GM23248 (cell line): ENCODE data around the gene SCD5. TPM values are rescaled to one million over a fixed set of nuclear protein-coding genes. Genes with fewer than 3 reads are reported as not detected.

ENCODE experiments used
- DNase-seq: peaks from one replicate; pipeline ENCODE4 v3.0.0-alpha.2; 2015
- H2AFZ ChIP-seq: fragments of 200-600 bp; sonication (generic); 2 replicates; pipeline ENCODE4 v1.6.1; 2016; ENCODE audit warnings: antibody characterized with exemption
- H3F3A ChIP-seq: fragments of 200-600 bp; sonication (generic); 2 replicates; pipeline ENCODE4 v1.6.1; 2016; ENCODE audit warnings: mild to moderate bottlenecking, antibody characterized with exemption, mixed run types; ENCODE audit not compliant: insufficient read depth
- H3K27ac ChIP-seq: fragments of 200-600 bp; sonication (generic); 2 replicates; pipeline ENCODE4 v1.5.1; 2016; ENCODE audit warnings: mild to moderate bottlenecking
- H3K27me3 ChIP-seq: fragments of 200-600 bp; sonication (generic); replicated peaks from 2 replicates; pipeline ENCODE4 v1.6.1; 2016; ENCODE audit warnings: mild to moderate bottlenecking; ENCODE audit not compliant: insufficient read depth
- H3K36me3 ChIP-seq: fragments of 200-600 bp; sonication (generic); 2 replicates; pipeline ENCODE4 v1.6.1; 2016; ENCODE audit warnings: low read depth, mild to moderate bottlenecking
- H3K4me1 ChIP-seq: fragments of 200-600 bp; sonication (generic); 2 replicates; pipeline ENCODE4 v1.6.1; 2016; ENCODE audit warnings: mild to moderate bottlenecking; ENCODE audit not compliant: insufficient read depth
- H3K4me2 ChIP-seq: fragments of 200-600 bp; sonication (generic); one replicate; pipeline ENCODE4 v1.6.1; 2016; ENCODE audit warnings: mild to moderate bottlenecking; ENCODE audit not compliant: unreplicated experiment
- H3K4me3 ChIP-seq: fragments of 200-600 bp; sonication (generic); 2 replicates; pipeline ENCODE4 v1.5.1; 2016; ENCODE audit warnings: mild to moderate bottlenecking
- H3K79me2 ChIP-seq: fragments of 200-600 bp; sonication (generic); 2 replicates; pipeline ENCODE4 v1.6.1; 2016; ENCODE audit warnings: mild to moderate bottlenecking; ENCODE audit not compliant: insufficient read depth
- H3K9ac ChIP-seq: fragments of 200-600 bp; sonication (generic); 2 replicates; pipeline ENCODE4 v1.6.1; 2016; ENCODE audit warnings: mild to moderate bottlenecking
- H3K9me2 ChIP-seq: fragments of 200-600 bp; sonication (generic); 2 replicates; pipeline ENCODE4 v1.6.1; 2016; ENCODE audit warnings: mixed run types, mild to moderate bottlenecking, moderate library complexity; ENCODE audit not compliant: insufficient read depth
- H3K9me3 ChIP-seq: fragments of 200-600 bp; sonication (generic); one replicate; pipeline ENCODE4 v1.6.1; 2017; ENCODE audit warnings: low read depth
- H4K20me1 ChIP-seq: fragments of 200-600 bp; sonication (generic); 2 replicates; pipeline ENCODE4 v1.6.0; 2016; ENCODE audit not compliant: insufficient read depth
- EZH2 ChIP-seq: fragments of 200-600 bp; sonication (generic); IDR thresholded peaks from 2 replicates; pipeline ENCODE4 v1.6.1; 2018; ENCODE audit warnings: antibody characterized with exemption, mild to moderate bottlenecking; ENCODE audit not compliant: insufficient read depth, poor library complexity, severe bottlenecking
- EZH2phosphoT487 ChIP-seq: fragments of 200-600 bp; sonication (generic); IDR thresholded peaks from 2 replicates; pipeline ENCODE4 v1.6.1; 2018; ENCODE audit warnings: antibody characterized with exemption, moderate library complexity, mild to moderate bottlenecking, low read depth; ENCODE audit not compliant: insufficient read depth
- WGBS, 2 experiments: methylation state at CpG; one replicate each; pipeline ENCODE4 v1.1.6; 2015 to 2017; ENCODE audit warnings: low lambda C conversion rate in 2 of 2, low coverage in 1 of 2; ENCODE audit errors: missing lambda C conversion rate in 2 of 2; 5-methylcytosine and 5-hydroxymethylcytosine counted together
- in situ Hi-C: fragments of 300-500 bp; cut with MboI; formaldehyde crosslinking; loops from 2 replicates; pipeline ENCODE4 v1.15.0; 2020
- polyA plus RNA-seq: library from polyadenylated mRNA; unstranded; fragments of >200 nt; fragmentation: Nextera tagmentation; extraction: Ambion mirVana; gene quantifications from 2 replicates; pipeline ENCODE4 v1.2.1, GENCODE V29; 2016
- total RNA-seq: library from RNA; depleted of rRNA; stranded (reverse); fragments of >200 nt; shearing (Covaris generic); gene quantifications from 2 replicates; pipeline ENCODE4 v1.2.3, GENCODE V29; 2014

The SCD5 gene
- total and polyA plus RNA-seq, 2 experiments from 2014 or later, result 12.5 to 39.8 TPM

GRCh38 chr4:82630079-82630478 is 168.5 kb downstream of the SCD5 start:
- Histone ChIP-seq H3K9me3 (no peaks in the 10 kb centered on the region), H3K4me2 (no peak overlapping the region), H4K20me1 (no peaks in the 10 kb centered on the region), H3K27me3 (no peaks in the 10 kb centered on the region), H3F3A (no peaks in the 10 kb centered on the region), H3K9ac (no peak overlapping the region), H3K4me1 (no peaks in the 10 kb centered on the region), H3K27ac (no peak overlapping the region), H3K4me3 (no peak overlapping the region), H3K9me2 (no peaks in the 10 kb centered on the region), H3K36me3 (peaks cover 6% of the 10 kb centered on the region; the same call in 1 of the 2 replicates), H2AFZ (no peak overlapping the region), H3K79me2 (no peaks in the 10 kb centered on the region)
- 54 to 66% methylated on average over 1 of the region's 1 CpG for WGBS, 2 experiments
- in situ Hi-C loops, result no loop called here
- DNase-seq, result no peak
- no peak for TF ChIP-seq EZH2
- TF ChIP-seq EZH2phosphoT487, result no peak

- H3K79me2 ChIP-seq, result no peaks in the 10 kb centered on the region
- no peak overlapping the region for H3K9ac ChIP-seq
- H3K4me2 ChIP-seq, result no peak overlapping the region
- 0 out of 2 replicates have a peak, but pooled peaks cover 4% of the 10 kb centered on the region for H3K36me3 ChIP-seq
- no peaks in the 10 kb centered on the region for H3K4me1 ChIP-seq
- H3K4me3 ChIP-seq, result no peak overlapping the region
- H3K9me2 ChIP-seq, result no peaks in the 10 kb centered on the region
- no peaks in the 10 kb centered on the region for H3K27me3 ChIP-seq
- no peaks in the 10 kb centered on the region for H3K9me3 ChIP-seq
- H2AFZ ChIP-seq, result no peak overlapping the region
- no peaks in the 10 kb centered on the region for H3F3A ChIP-seq
- DNase-seq, result peak; percentile 37
- in situ Hi-C loops, result no loop called here
- TF ChIP-seq EZH2 (no peak), EZH2phosphoT487 (no peak)
- WGBS, 2 experiments, result 90 to 93% methylated on average over 2 of the region's 2 CpGs
- H3K27ac ChIP-seq, result no peak overlapping the region
- H4K20me1 ChIP-seq, result no peaks in the 10 kb centered on the region
Observed at GRCh38 chr4:82629238-82630000, 169.2 kb downstream of the SCD5 start.

GRCh38 chr4:82626251-82626868 is 172.2 kb downstream of the SCD5 start:
- Histone ChIP-seq H3K79me2 (no peaks in the 10 kb centered on the region), H3K4me3 (no peak overlapping the region), H4K20me1 (no peaks in the 10 kb centered on the region), H3K9me3 (no peaks in the 10 kb centered on the region), H3K27me3 (no peaks in the 10 kb centered on the region), H3K36me3 (no peaks in the 10 kb centered on the region), H3K9me2 (no peaks in the 10 kb centered on the region), H3K9ac (no peak overlapping the region), H3K4me2 (no peak overlapping the region), H3K4me1 (no peaks in the 10 kb centered on the region), H3F3A (no peaks in the 10 kb centered on the region), H3K27ac (no peak overlapping the region), H2AFZ (no peak overlapping the region)
- DNase-seq, result no peak
- 69 to 70% methylated on average over 9 of the region's 9 CpGs for WGBS, 2 experiments
- TF ChIP-seq EZH2, result no peak
- TF ChIP-seq EZH2phosphoT487, result no peak
- in situ Hi-C loops, result no loop called here

- H3K9ac ChIP-seq, result no peak overlapping the region
- H3K36me3 ChIP-seq, result no peaks in the 10 kb centered on the region
- no peaks in the 10 kb centered on the region for H3K27me3 ChIP-seq
- no peak overlapping the region for H3K27ac ChIP-seq
- H3K4me2 ChIP-seq, result no peak overlapping the region
- WGBS, 2 experiments, result 34 to 38% methylated on average over 4 of the region's 4 CpGs
- H3K4me3 ChIP-seq, result no peak overlapping the region
- DNase-seq, result peak; percentile 39
- H3K79me2 ChIP-seq, result no peaks in the 10 kb centered on the region
- H3K4me1 ChIP-seq, result no peaks in the 10 kb centered on the region
- H3K9me2 ChIP-seq, result no peaks in the 10 kb centered on the region
- no peak overlapping the region for H2AFZ ChIP-seq
- no peaks in the 10 kb centered on the region for H3F3A ChIP-seq
- H4K20me1 ChIP-seq, result no peaks in the 10 kb centered on the region
- in situ Hi-C loops, result no loop called here
- TF ChIP-seq EZH2 (no peak), EZH2phosphoT487 (no peak)
- H3K9me3 ChIP-seq, result no peaks in the 10 kb centered on the region
Observed at GRCh38 chr4:82624819-82625218, 173.8 kb downstream of the SCD5 start.
